Measurements from ENCODE around the gene MKRN2. TPM values are rescaled to one million over a fixed set of nuclear protein-coding genes. Genes with fewer than 3 reads are reported as not detected.

The MKRN2 gene
- total and polyA plus RNA-seq, 4 donors, result 31.5 to 34.1 (median 32.1) TPM

- H3K4me3 ChIP-seq (ENCODE audit: low read depth, low read length), result no peak overlapping the region
- peaks cover 71% of the 10 kb centered on the region for H3K36me3 ChIP-seq (ENCODE audit: control insufficient read depth, insufficient read depth, low read length)
- H3K4me1 ChIP-seq (ENCODE audit: control insufficient read depth, insufficient read depth, low read length), result no peaks in the 10 kb centered on the region
- DNase-seq (ENCODE audit: low read depth in 4 of 6, low spot score in 6 of 6), result no peak
- no peak overlapping the region for H3K27ac ChIP-seq (ENCODE audit: low read depth, low read length)
- no peaks in the 10 kb centered on the region for H3K9me3 ChIP-seq (ENCODE audit: control insufficient read depth, insufficient read depth, low read length)
- no peaks in the 10 kb centered on the region for H3K27me3 ChIP-seq (ENCODE audit: control insufficient read depth, insufficient read depth, low read length)
- 91% methylated on average over 2 of the region's 4 CpGs for WGBS (ENCODE audit: insufficient coverage)
These were observed 35.3 kb downstream of the MKRN2 start for GRCh38 chr3:12591997-12592715.

GRCh38 chr3:12593473-12593872 is 36.6 kb downstream of the MKRN2 start:
- 100% methylated on average over 2 of the region's 3 CpGs for WGBS (ENCODE audit: insufficient coverage)
- DNase-seq (ENCODE audit: low read depth in 4 of 6, low spot score in 6 of 6), result peak in 1 of 6 donors; percentile 77
- Histone ChIP-seq H3K36me3 (ENCODE audit: control insufficient read depth, insufficient read depth, low read length) (peaks cover 79% of the 10 kb centered on the region), H3K27me3 (ENCODE audit: control insufficient read depth, insufficient read depth, low read length) (no peaks in the 10 kb centered on the region), H3K4me1 (ENCODE audit: control insufficient read depth, insufficient read depth, low read length) (no peaks in the 10 kb centered on the region), H3K4me3 (ENCODE audit: low read depth, low read length) (no peak overlapping the region), H3K27ac (ENCODE audit: low read depth, low read length) (no peak overlapping the region), H3K9me3 (ENCODE audit: control insufficient read depth, insufficient read depth, low read length) (no peaks in the 10 kb centered on the region)

GRCh38 chr3:12598890-12599289 is 42.0 kb downstream of the MKRN2 start:
- no peak for DNase-seq (ENCODE audit: low read depth in 4 of 6, low spot score in 6 of 6)
- Histone ChIP-seq H3K27ac (ENCODE audit: low read depth, low read length) (no peak overlapping the region), H3K27me3 (ENCODE audit: control insufficient read depth, insufficient read depth, low read length) (no peaks in the 10 kb centered on the region), H3K9me3 (ENCODE audit: control insufficient read depth, insufficient read depth, low read length) (no peaks in the 10 kb centered on the region), H3K4me1 (ENCODE audit: control insufficient read depth, insufficient read depth, low read length) (no peaks in the 10 kb centered on the region), H3K4me3 (ENCODE audit: low read depth, low read length) (no peak overlapping the region), H3K36me3 (ENCODE audit: control insufficient read depth, insufficient read depth, low read length) (peaks cover 40% of the 10 kb centered on the region)

GRCh38 chr3:12601072-12601471 is 44.2 kb downstream of the MKRN2 start:
- no peaks in the 10 kb centered on the region for H3K9me3 ChIP-seq (ENCODE audit: control insufficient read depth, insufficient read depth, low read length)
- H3K27ac ChIP-seq (ENCODE audit: low read depth, low read length), result no peak overlapping the region
- H3K4me3 ChIP-seq (ENCODE audit: low read depth, low read length), result no peak overlapping the region
- peak in 1 of 6 donors; percentile 23 for DNase-seq (ENCODE audit: low read depth in 4 of 6, low spot score in 6 of 6)
- H3K36me3 ChIP-seq (ENCODE audit: control insufficient read depth, insufficient read depth, low read length), result peaks cover 30% of the 10 kb centered on the region
- no peaks in the 10 kb centered on the region for H3K4me1 ChIP-seq (ENCODE audit: control insufficient read depth, insufficient read depth, low read length)
- no CpG with 5 or more reads among the region's 1 CpG for WGBS (ENCODE audit: insufficient coverage)
- no peaks in the 10 kb centered on the region for H3K27me3 ChIP-seq (ENCODE audit: control insufficient read depth, insufficient read depth, low read length)

GRCh38 chr3:12603969-12604368 is 47.1 kb downstream of the MKRN2 start:
- Histone ChIP-seq H3K27me3 (ENCODE audit: control insufficient read depth, insufficient read depth, low read length) (no peaks in the 10 kb centered on the region), H3K27ac (ENCODE audit: low read depth, low read length) (no peak overlapping the region), H3K4me3 (ENCODE audit: low read depth, low read length) (no peak overlapping the region), H3K9me3 (ENCODE audit: control insufficient read depth, insufficient read depth, low read length) (no peaks in the 10 kb centered on the region), H3K36me3 (ENCODE audit: control insufficient read depth, insufficient read depth, low read length) (peaks cover 17% of the 10 kb centered on the region), H3K4me1 (ENCODE audit: control insufficient read depth, insufficient read depth, low read length) (no peaks in the 10 kb centered on the region)
- DNase-seq (ENCODE audit: low read depth in 4 of 6, low spot score in 6 of 6), result no peak
- 100% methylated on average over 1 of the region's 2 CpGs for WGBS (ENCODE audit: insufficient coverage)

- H3K9me3 ChIP-seq (ENCODE audit: control insufficient read depth, insufficient read depth, low read length), result no peaks in the 10 kb centered on the region
- no peak for DNase-seq (ENCODE audit: low read depth in 4 of 6, low spot score in 6 of 6)
- H3K27ac ChIP-seq (ENCODE audit: low read depth, low read length), result no peak overlapping the region
- no peaks in the 10 kb centered on the region for H3K27me3 ChIP-seq (ENCODE audit: control insufficient read depth, insufficient read depth, low read length)
- H3K4me3 ChIP-seq (ENCODE audit: low read depth, low read length), result no peak overlapping the region
- peaks cover 19% of the 10 kb centered on the region for H3K36me3 ChIP-seq (ENCODE audit: control insufficient read depth, insufficient read depth, low read length)
- no CpG with 5 or more reads among the region's 1 CpG for WGBS (ENCODE audit: insufficient coverage)
- no peaks in the 10 kb centered on the region for H3K4me1 ChIP-seq (ENCODE audit: control insufficient read depth, insufficient read depth, low read length)
These were observed 51.5 kb downstream of the MKRN2 start for GRCh38 chr3:12608376-12608775.

- WGBS (ENCODE audit: insufficient coverage), result 69% methylated on average over 4 of the region's 5 CpGs
These were observed 54.2 kb downstream of the MKRN2 start for GRCh38 chr3:12611117-12611516.

GRCh38 chr3:12612514-12613226 is 55.8 kb downstream of the MKRN2 start:
- no peak for DNase-seq (ENCODE audit: low read depth in 4 of 6, low spot score in 6 of 6)
- H3K4me1 ChIP-seq (ENCODE audit: control insufficient read depth, insufficient read depth, low read length), result no peaks in the 10 kb centered on the region
- H3K4me3 ChIP-seq (ENCODE audit: low read depth, low read length), result no peak overlapping the region
- no peaks in the 10 kb centered on the region for H3K27me3 ChIP-seq (ENCODE audit: control insufficient read depth, insufficient read depth, low read length)
- H3K36me3 ChIP-seq (ENCODE audit: control insufficient read depth, insufficient read depth, low read length), result peaks cover 19% of the 10 kb centered on the region
- H3K9me3 ChIP-seq (ENCODE audit: control insufficient read depth, insufficient read depth, low read length), result no peaks in the 10 kb centered on the region
- WGBS (ENCODE audit: insufficient coverage), result 100% methylated on average over 1 of the region's 6 CpGs
- no peak overlapping the region for H3K27ac ChIP-seq (ENCODE audit: low read depth, low read length)

More at GRCh38 chr3:12611117-12611516, 54.2 kb downstream of the MKRN2 start:
- H3K9me3 ChIP-seq (ENCODE audit: control insufficient read depth, insufficient read depth, low read length), result no peaks in the 10 kb centered on the region
- no peaks in the 10 kb centered on the region for H3K27me3 ChIP-seq (ENCODE audit: control insufficient read depth, insufficient read depth, low read length)
- no peak overlapping the region for H3K4me3 ChIP-seq (ENCODE audit: low read depth, low read length)
- no peak overlapping the region for H3K27ac ChIP-seq (ENCODE audit: low read depth, low read length)
- no peak for DNase-seq (ENCODE audit: low read depth in 4 of 6, low spot score in 6 of 6)
- no peaks in the 10 kb centered on the region for H3K4me1 ChIP-seq (ENCODE audit: control insufficient read depth, insufficient read depth, low read length)
- H3K36me3 ChIP-seq (ENCODE audit: control insufficient read depth, insufficient read depth, low read length), result peaks cover 19% of the 10 kb centered on the region

- H3K4me1 ChIP-seq (ENCODE audit: control insufficient read depth, insufficient read depth, low read length), result no peaks in the 10 kb centered on the region
- H3K27me3 ChIP-seq (ENCODE audit: control insufficient read depth, insufficient read depth, low read length), result no peaks in the 10 kb centered on the region
- WGBS (ENCODE audit: insufficient coverage), result no CpG with 5 or more reads among the region's 4 CpGs
- H3K27ac ChIP-seq (ENCODE audit: low read depth, low read length), result no peak overlapping the region
- no peak for DNase-seq (ENCODE audit: low read depth in 4 of 6, low spot score in 6 of 6)
- H3K4me3 ChIP-seq (ENCODE audit: low read depth, low read length), result no peak overlapping the region
- H3K9me3 ChIP-seq (ENCODE audit: control insufficient read depth, insufficient read depth, low read length), result no peaks in the 10 kb centered on the region
- H3K36me3 ChIP-seq (ENCODE audit: control insufficient read depth, insufficient read depth, low read length), result peaks cover 19% of the 10 kb centered on the region
These were observed 56.4 kb downstream of the MKRN2 start for GRCh38 chr3:12613250-12613649.

- WGBS (ENCODE audit: insufficient coverage), result no CpG with 5 or more reads among the region's 4 CpGs
- Histone ChIP-seq H3K4me3 (ENCODE audit: low read depth, low read length) (no peak overlapping the region), H3K27me3 (ENCODE audit: control insufficient read depth, insufficient read depth, low read length) (no peaks in the 10 kb centered on the region), H3K27ac (ENCODE audit: low read depth, low read length) (no peak overlapping the region), H3K36me3 (ENCODE audit: control insufficient read depth, insufficient read depth, low read length) (peaks cover 19% of the 10 kb centered on the region), H3K9me3 (ENCODE audit: control insufficient read depth, insufficient read depth, low read length) (no peaks in the 10 kb centered on the region), H3K4me1 (ENCODE audit: control insufficient read depth, insufficient read depth, low read length) (no peaks in the 10 kb centered on the region)
- peak in 1 of 6 donors; percentile 58 for DNase-seq (ENCODE audit: low read depth in 4 of 6, low spot score in 6 of 6)
These were observed 58.4 kb downstream of the MKRN2 start for GRCh38 chr3:12615266-12615665.
